Trophoblast cell (in vitro differentiated cells and primary cell): Measurements from ENCODE around the gene BCAP31.

ENCODE experiments used
- DNase-seq, 2 donors: peaks; one replicate each; pipeline ENCODE4 v3.0.0-alpha.2; 2016
- H2AFZ ChIP-seq: 2 replicates; pipeline ENCODE4 v1.6.1; 2013; ENCODE audit warnings: low read length, moderate library complexity, mild to moderate bottlenecking; ENCODE audit not compliant: insufficient read depth, poor library complexity
- H2AK5ac ChIP-seq: 2 replicates; pipeline ENCODE4 v1.6.1; 2013; ENCODE audit warnings: mild to moderate bottlenecking, low read length
- H2BK120ac ChIP-seq: 2 replicates; pipeline ENCODE4 v1.6.1; 2013; ENCODE audit warnings: low read length, mild to moderate bottlenecking, moderate library complexity; ENCODE audit not compliant: insufficient read depth, poor library complexity
- H2BK12ac ChIP-seq: 2 replicates; pipeline ENCODE4 v1.6.1; 2013; ENCODE audit warnings: mild to moderate bottlenecking, low read length, moderate library complexity
- H2BK5ac ChIP-seq: 2 replicates; pipeline ENCODE4 v1.6.1; 2013; ENCODE audit warnings: low read length, low read depth, moderate library complexity, mild to moderate bottlenecking; ENCODE audit not compliant: poor library complexity
- H3K14ac ChIP-seq: 2 replicates; pipeline ENCODE4 v1.6.1; 2013; ENCODE audit warnings: mild to moderate bottlenecking, low read length
- H3K18ac ChIP-seq: 2 replicates; pipeline ENCODE4 v1.6.1; 2013; ENCODE audit warnings: mild to moderate bottlenecking, low read length
- H3K23ac ChIP-seq: 2 replicates; pipeline ENCODE4 v1.6.1; 2013; ENCODE audit warnings: low read length
- H3K27ac ChIP-seq: 2 replicates; pipeline ENCODE4 v1.5.1; 2013; ENCODE audit warnings: low read depth, mild to moderate bottlenecking, inconsistent platforms, low read length, moderate library complexity
- H3K27me3 ChIP-seq: 2 replicates; pipeline ENCODE4 v1.6.1; 2013; ENCODE audit warnings: inconsistent platforms, mild to moderate bottlenecking, low read length, moderate library complexity; ENCODE audit not compliant: insufficient read depth
- H3K36me3 ChIP-seq, 2 experiments: 1 replicate in 1 of 2; 2 replicates in 1 of 2; pipeline ENCODE4 v1.6.1; 2013; ENCODE audit warnings: low read length in 2 of 2, mild to moderate bottlenecking in 2 of 2, moderate library complexity in 1 of 2; ENCODE audit not compliant: insufficient read depth in 2 of 2, control insufficient read depth in 1 of 2
- H3K4ac ChIP-seq: 2 replicates; pipeline ENCODE4 v1.6.1; 2013; ENCODE audit warnings: low read depth, mild to moderate bottlenecking, low read length, moderate library complexity
- H3K4me1 ChIP-seq, 2 experiments: 1 replicate in 1 of 2; 2 replicates in 1 of 2; pipeline ENCODE4 v1.6.1; 2013; ENCODE audit warnings: low read length in 2 of 2, mild to moderate bottlenecking in 2 of 2, moderate library complexity in 1 of 2; ENCODE audit not compliant: insufficient read depth in 2 of 2, control insufficient read depth in 1 of 2
- H3K4me2 ChIP-seq: 2 replicates; pipeline ENCODE4 v1.6.1; 2013; ENCODE audit warnings: inconsistent platforms, mild to moderate bottlenecking, low read length, moderate library complexity
- H3K4me3 ChIP-seq: 2 replicates; pipeline ENCODE4 v1.5.1; 2013; ENCODE audit warnings: mild to moderate bottlenecking, low read depth, low read length, inconsistent platforms
- H3K79me1 ChIP-seq: one replicate; pipeline ENCODE4 v1.6.1; 2013; ENCODE audit warnings: low read length
- H3K79me2 ChIP-seq: 2 replicates; pipeline ENCODE4 v1.6.1; 2013; ENCODE audit warnings: low read length, mild to moderate bottlenecking; ENCODE audit not compliant: control insufficient read depth, insufficient read depth, poor library complexity
- H3K9ac ChIP-seq: 2 replicates; pipeline ENCODE4 v1.6.1; 2013; ENCODE audit warnings: mild to moderate bottlenecking, low read length
- H3K9me3 ChIP-seq: 2 replicates; pipeline ENCODE4 v1.6.1; 2013; ENCODE audit warnings: low read depth, mild to moderate bottlenecking, control low read depth, inconsistent platforms, low read length; ENCODE audit not compliant: insufficient read depth
- H4K12ac ChIP-seq: 2 replicates; pipeline ENCODE4 v1.6.1; 2013; ENCODE audit warnings: low read depth, mild to moderate bottlenecking, low read length, moderate library complexity
- H4K8ac ChIP-seq: 2 replicates; pipeline ENCODE4 v1.6.1; 2013; ENCODE audit warnings: low read depth, mild to moderate bottlenecking, low read length, moderate library complexity
- H4K91ac ChIP-seq: one replicate; pipeline ENCODE4 v1.6.1; 2013; ENCODE audit warnings: low read depth, mild to moderate bottlenecking, low read length, moderate library complexity
- WGBS: extraction: QIAGEN DNeasy Blood & Tissue Kit; methylation state at CpG from one replicate; pipeline ENCODE4 v1.1.7; 2013; ENCODE audit warnings: missing lambda C conversion rate; ENCODE audit not compliant: insufficient read length, insufficient coverage; ENCODE audit errors: extremely low coverage; 5-methylcytosine and 5-hydroxymethylcytosine counted together

Gene BCAP31

GRCh38 chrX:153770601-153771414, 46.6 kb upstream of the BCAP31 start:
- no peak overlapping the region for H2BK12ac ChIP-seq
- no peak overlapping the region for H3K4ac ChIP-seq
- no peak overlapping the region for H4K12ac ChIP-seq
- no peak overlapping the region for H2BK5ac ChIP-seq
- no peak overlapping the region for H3K23ac ChIP-seq
- DNase-seq = no peak
- no peak overlapping the region for H3K14ac ChIP-seq
- H3K4me2 ChIP-seq = no peak overlapping the region
- no peak overlapping the region for H3K4me3 ChIP-seq
- no peaks in the 10 kb centered on the region for H3K4me1 ChIP-seq
- no peak overlapping the region for H3K9ac ChIP-seq
- no peaks in the 10 kb centered on the region for H3K27me3 ChIP-seq
- WGBS = no CpG with 5 or more reads among the region's 18 CpGs
- peaks cover 2% of the 10 kb centered on the region for H3K9me3 ChIP-seq
- H4K91ac ChIP-seq = no peak overlapping the region
- H3K79me2 ChIP-seq = no peaks in the 10 kb centered on the region
- no peaks in the 10 kb centered on the region for H3K79me1 ChIP-seq
- no peak overlapping the region for H2AFZ ChIP-seq
- no peak overlapping the region for H4K8ac ChIP-seq
- H3K27ac ChIP-seq = no peak overlapping the region
- no peak overlapping the region for H2BK120ac ChIP-seq
- H3K18ac ChIP-seq = no peak overlapping the region
- no peak overlapping the region for H2AK5ac ChIP-seq
- H3K36me3 ChIP-seq = no peaks in the 10 kb centered on the region

GRCh38 chrX:153769865-153770600, 45.8 kb upstream of the BCAP31 start:
- H3K79me1 ChIP-seq = no peaks in the 10 kb centered on the region
- no peak overlapping the region for H3K4me2 ChIP-seq
- no peaks in the 10 kb centered on the region for H3K4me1 ChIP-seq
- H3K4ac ChIP-seq = no peak overlapping the region
- H2BK5ac ChIP-seq = no peak overlapping the region
- no CpG with 5 or more reads among the region's 25 CpGs for WGBS
- no peak overlapping the region for H3K9ac ChIP-seq
- H2BK12ac ChIP-seq = no peak overlapping the region
- H4K12ac ChIP-seq = no peak overlapping the region
- no peak overlapping the region for H4K91ac ChIP-seq
- H3K27me3 ChIP-seq = no peaks in the 10 kb centered on the region
- no peak overlapping the region for H3K14ac ChIP-seq
- no peak overlapping the region for H4K8ac ChIP-seq
- no peak overlapping the region for H3K23ac ChIP-seq
- no peak overlapping the region for H3K4me3 ChIP-seq
- H3K79me2 ChIP-seq = no peaks in the 10 kb centered on the region
- H2AK5ac ChIP-seq = no peak overlapping the region
- no peaks in the 10 kb centered on the region for H3K36me3 ChIP-seq
- H3K18ac ChIP-seq = no peak overlapping the region
- DNase-seq = no peak
- H3K27ac ChIP-seq = no peak overlapping the region
- no peak overlapping the region for H2AFZ ChIP-seq
- H3K9me3 ChIP-seq = no peaks in the 10 kb centered on the region
- H2BK120ac ChIP-seq = no peak overlapping the region

- no peak overlapping the region for H2AFZ ChIP-seq
- H2BK120ac ChIP-seq = no peak overlapping the region
- H3K4me3 ChIP-seq = no peak overlapping the region
- no peaks in the 10 kb centered on the region for H3K4me1 ChIP-seq
- H3K36me3 ChIP-seq = no peaks in the 10 kb centered on the region
- no peak overlapping the region for H4K91ac ChIP-seq
- H4K12ac ChIP-seq = no peak overlapping the region
- WGBS = no CpG with 5 or more reads among the region's 23 CpGs
- no peak overlapping the region for H2AK5ac ChIP-seq
- H4K8ac ChIP-seq = no peak overlapping the region
- H3K79me1 ChIP-seq = no peaks in the 10 kb centered on the region
- H3K18ac ChIP-seq = no peak overlapping the region
- H2BK12ac ChIP-seq = no peak overlapping the region
- no peak overlapping the region for H2BK5ac ChIP-seq
- H3K4me2 ChIP-seq = no peak overlapping the region
- H3K14ac ChIP-seq = no peak overlapping the region
- H3K27me3 ChIP-seq = no peaks in the 10 kb centered on the region
- no peaks in the 10 kb centered on the region for H3K9me3 ChIP-seq
- no peak overlapping the region for H3K9ac ChIP-seq
- no peak overlapping the region for H3K27ac ChIP-seq
- no peak overlapping the region for H3K23ac ChIP-seq
- DNase-seq = no peak
- H3K79me2 ChIP-seq = no peaks in the 10 kb centered on the region
- no peak overlapping the region for H3K4ac ChIP-seq
Observed at GRCh38 chrX:153769158-153769864, 45.1 kb upstream of the BCAP31 start.

- Histone ChIP-seq H3K79me2 (no peaks in the 10 kb centered on the region), H3K4me3 (no peak overlapping the region), H3K18ac (no peak overlapping the region), H3K36me3 (no peaks in the 10 kb centered on the region), H3K27ac (no peak overlapping the region), H4K12ac (no peak overlapping the region), H2AFZ (no peak overlapping the region), H2BK120ac (no peak overlapping the region), H3K9ac (no peak overlapping the region), H2BK12ac (no peak overlapping the region), H4K91ac (no peak overlapping the region), H3K4me1 (no peaks in the 10 kb centered on the region), H3K4ac (no peak overlapping the region), H3K14ac (no peak overlapping the region), H3K23ac (no peak overlapping the region), H3K79me1 (no peaks in the 10 kb centered on the region), H3K9me3 (no peaks in the 10 kb centered on the region), H2BK5ac (no peak overlapping the region), H3K27me3 (no peaks in the 10 kb centered on the region), H3K4me2 (no peak overlapping the region), H4K8ac (no peak overlapping the region), H2AK5ac (no peak overlapping the region)
- DNase-seq = no peak
- WGBS = no CpG with 5 or more reads among the region's 22 CpGs
Observed at GRCh38 chrX:153768311-153769157, 44.3 kb upstream of the BCAP31 start.
